22Rv1 (cell line): ENCODE results near the gene CCR4.

Source experiments
- H3K27ac ChIP-seq: fragments of 450-650 bp; 2 replicates; pipeline ENCODE4 v1.5.1; 2017
- CTCF ChIP-seq: fragments of 450-650 bp; IDR thresholded peaks from 2 replicates; pipeline ENCODE4 v1.5.1; 2017; ENCODE audit warnings: mild to moderate bottlenecking
- ZFX ChIP-seq: fragments of 450-650 bp; IDR thresholded peaks from 2 replicates; pipeline ENCODE4 v1.6.1; 2017; ENCODE audit warnings: antibody characterized with exemption, borderline replicate concordance

CCR4 gene

GRCh38 chr3:33001889-33002288, 50.4 kb downstream of the CCR4 start:
- TF ChIP-seq ZFX (no peak), CTCF (no peak)
- H3K27ac ChIP-seq = no peak overlapping the region

GRCh38 chr3:33003308-33003707, 51.9 kb downstream of the CCR4 start:
- H3K27ac ChIP-seq = no peak overlapping the region
- TF ChIP-seq ZFX = no peak
- no peak for TF ChIP-seq CTCF

GRCh38 chr3:33004205-33004604, 52.8 kb downstream of the CCR4 start:
- TF ChIP-seq CTCF (no peak), ZFX (no peak)
- H3K27ac ChIP-seq = no peak overlapping the region

- no peak overlapping the region for H3K27ac ChIP-seq
- TF ChIP-seq ZFX = no peak
- TF ChIP-seq CTCF = no peak
Observed at GRCh38 chr3:33004961-33005360, 53.5 kb downstream of the CCR4 start.
